Stomach (tissue), 4 donors: Measurements from ENCODE around the gene P3H4.

ENCODE experiments used
- EP300 ChIP-seq: sonication (generic); formaldehyde crosslinking; IDR thresholded peaks from one replicate; pipeline ENCODE4 v1.6.1; 2017; ENCODE audit warnings: antibody characterized with exemption
- POLR2A ChIP-seq, 4 donors: fragments of 450-650 bp; IDR thresholded peaks; one replicate each; pipeline ENCODE4 v1.6.1; 2016; ENCODE audit warnings: antibody characterized with exemption in 4 of 4, control low read depth in 2 of 4, mild to moderate bottlenecking in 1 of 4, moderate library complexity in 1 of 4
- TF ChIP-seq, protein P1 (sequence below), 7 experiments: fragments of 450-650 bp in 4 of 7; fragments of 200-600 bp in 3 of 7; sonication (generic) in 3 of 7; IDR thresholded peaks; one replicate each; pipeline ENCODE4 v1.5.1; 2016 to 2019; ENCODE audit warnings: antibody characterized with exemption in 7 of 7, control low read depth in 2 of 7, mild to moderate bottlenecking in 1 of 7

DNA sequence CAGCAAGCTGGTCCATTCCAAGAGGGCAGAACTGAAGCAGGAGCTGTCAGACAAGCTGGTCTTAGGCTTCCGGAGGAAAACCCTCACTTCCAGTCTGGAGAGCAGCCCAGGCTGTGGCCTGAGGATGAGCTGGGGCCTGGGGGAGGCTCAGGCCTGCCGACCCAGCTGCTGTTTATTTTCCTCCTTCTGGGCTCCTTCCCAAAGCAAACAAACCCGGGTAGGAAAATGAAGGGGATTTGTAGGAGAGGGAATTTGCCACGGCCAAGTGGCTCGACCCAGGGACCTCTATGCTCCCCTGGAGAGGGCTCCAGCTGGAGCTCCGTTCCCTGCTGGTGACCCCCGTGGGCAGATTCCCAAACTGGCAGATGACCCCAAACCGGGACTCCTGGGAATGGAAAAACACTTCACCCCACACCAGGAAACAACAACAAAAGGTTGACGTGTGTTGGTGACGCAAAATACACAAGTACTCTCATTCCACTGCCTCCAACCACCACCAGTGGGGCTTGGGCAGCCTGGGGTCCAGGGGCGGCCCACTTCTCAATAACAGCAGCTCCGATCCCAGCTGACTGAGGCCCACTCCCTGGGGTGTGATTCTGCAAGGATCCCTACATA, 34.1 kb downstream of the P3H4 start:
- TF ChIP-seq POLR2A (IDR thresholded peaks at IDR 0.05) (no peak), EP300 (no peak)
- TF ChIP-seq, protein P1, sequence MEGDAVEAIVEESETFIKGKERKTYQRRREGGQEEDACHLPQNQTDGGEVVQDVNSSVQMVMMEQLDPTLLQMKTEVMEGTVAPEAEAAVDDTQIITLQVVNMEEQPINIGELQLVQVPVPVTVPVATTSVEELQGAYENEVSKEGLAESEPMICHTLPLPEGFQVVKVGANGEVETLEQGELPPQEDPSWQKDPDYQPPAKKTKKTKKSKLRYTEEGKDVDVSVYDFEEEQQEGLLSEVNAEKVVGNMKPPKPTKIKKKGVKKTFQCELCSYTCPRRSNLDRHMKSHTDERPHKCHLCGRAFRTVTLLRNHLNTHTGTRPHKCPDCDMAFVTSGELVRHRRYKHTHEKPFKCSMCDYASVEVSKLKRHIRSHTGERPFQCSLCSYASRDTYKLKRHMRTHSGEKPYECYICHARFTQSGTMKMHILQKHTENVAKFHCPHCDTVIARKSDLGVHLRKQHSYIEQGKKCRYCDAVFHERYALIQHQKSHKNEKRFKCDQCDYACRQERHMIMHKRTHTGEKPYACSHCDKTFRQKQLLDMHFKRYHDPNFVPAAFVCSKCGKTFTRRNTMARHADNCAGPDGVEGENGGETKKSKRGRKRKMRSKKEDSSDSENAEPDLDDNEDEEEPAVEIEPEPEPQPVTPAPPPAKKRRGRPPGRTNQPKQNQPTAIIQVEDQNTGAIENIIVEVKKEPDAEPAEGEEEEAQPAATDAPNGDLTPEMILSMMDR (IDR thresholded peaks at IDR 0.05): no peak
